ENCODE measurements around the gene RCAN3.

GRCh38 chr1:24575905-24576587, 73.4 kb downstream of the RCAN3 start:
- no peak for TF ChIP-seq POLR2A (IDR thresholded peaks at IDR 0.05; ENCODE audit: insufficient read depth in 1 of 2, low read depth in 2 of 2, low read length in 2 of 2)
- TF ChIP-seq ZBTB25 (CRISPR knock-in tag; IDR thresholded peaks at IDR 0.05), result no peak
- no peak for TF ChIP-seq MLX (CRISPR knock-in tag; IDR thresholded peaks at IDR 0.05)
- no peak for TF ChIP-seq REST (IDR thresholded peaks at IDR 0.05; ENCODE audit: borderline replicate concordance in 1 of 2, low read depth in 1 of 2, low read length in 2 of 2)
- TF ChIP-seq HOXA9 (CRISPR knock-in tag; IDR thresholded peaks at IDR 0.05; ENCODE audit: borderline replicate concordance), result no peak
- TF ChIP-seq CTCF (CRISPR knock-in tag; IDR thresholded peaks at IDR 0.05), result no peak
- no peak for TF ChIP-seq PBX3 (CRISPR knock-in tag; IDR thresholded peaks at IDR 0.05; ENCODE audit: borderline replicate concordance)
- TF ChIP-seq ZNF788 (CRISPR knock-in tag; IDR thresholded peaks at IDR 0.05; ENCODE audit: borderline replicate concordance), result no peak
- no peak for TF ChIP-seq ZBTB43 (CRISPR knock-in tag; conservative IDR thresholded peaks at IDR 0.05)
- TF ChIP-seq KLF16 (CRISPR knock-in tag; IDR thresholded peaks at IDR 0.05), result no peak
- TF ChIP-seq KAT8 (CRISPR knock-in tag; IDR thresholded peaks at IDR 0.05), result no peak

Data from HepG2 (cell line).